Neuron (in vitro differentiated cells): ENCODE measurements around the gene MCL1.

Experiments
- H2AFZ ChIP-seq: one replicate; pipeline ENCODE4 v1.6.1; 2013; ENCODE audit warnings: low read depth, mild to moderate bottlenecking, inconsistent platforms, low read length, moderate library complexity
- H3K27me3 ChIP-seq: one replicate; pipeline ENCODE4 v1.6.1; 2013; ENCODE audit warnings: low read length; ENCODE audit not compliant: insufficient read depth
- H3K36me3 ChIP-seq: one replicate; pipeline ENCODE4 v1.6.1; 2013; ENCODE audit warnings: low read length; ENCODE audit not compliant: insufficient read depth
- H3K4me1 ChIP-seq: one replicate; pipeline ENCODE4 v1.6.1; 2013; ENCODE audit warnings: low read length; ENCODE audit not compliant: insufficient read depth
- H3K4me3 ChIP-seq: 2 replicates; pipeline ENCODE4 v1.5.1; 2013; ENCODE audit warnings: mild to moderate bottlenecking, low read length, moderate library complexity
- H3K9me3 ChIP-seq: one replicate; pipeline ENCODE4 v1.6.1; 2013; ENCODE audit warnings: low read length

The MCL1 gene

DNA sequence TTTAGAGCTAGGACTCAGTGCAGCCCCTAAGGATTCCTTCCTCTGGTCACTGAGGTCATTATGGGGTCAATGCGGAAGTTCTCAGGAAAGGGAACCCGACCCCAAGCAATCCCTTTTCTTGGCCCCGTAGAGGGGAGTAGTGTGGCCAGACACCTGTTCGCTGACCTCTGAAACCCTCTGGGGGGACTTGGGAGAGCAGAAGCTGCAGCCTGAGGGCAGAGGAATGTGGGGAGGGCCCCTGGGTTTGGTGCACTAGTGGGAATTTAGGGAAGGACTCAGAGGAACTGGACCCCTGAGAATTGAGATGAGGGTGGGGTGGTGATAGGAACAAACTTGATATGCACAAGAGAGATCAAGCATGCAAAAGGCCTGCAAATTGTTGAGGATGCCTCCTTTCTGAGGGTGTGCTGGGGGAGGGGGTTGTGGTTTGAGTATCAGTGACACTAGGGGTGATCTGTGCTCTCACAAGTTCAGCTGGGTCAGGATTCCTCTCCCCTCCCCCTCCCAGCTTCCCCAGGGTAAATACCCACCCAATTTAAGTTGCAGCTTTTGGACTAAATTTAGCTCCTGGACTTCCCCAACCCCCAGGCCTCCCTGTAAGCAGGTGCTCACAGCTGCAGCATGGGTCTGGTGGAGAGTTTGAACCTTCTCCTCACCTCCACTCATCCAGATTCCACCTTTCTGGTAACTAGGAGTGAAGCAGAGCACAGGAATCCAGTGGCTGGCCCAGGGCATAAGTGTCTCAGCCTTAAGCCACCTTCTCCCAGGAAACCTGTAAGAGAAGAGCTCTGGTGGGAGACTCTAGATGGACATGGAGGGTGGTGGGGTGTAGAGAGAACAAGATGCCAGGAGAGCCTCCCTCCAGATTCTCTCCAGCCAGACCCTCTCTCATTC is 16.7 kb downstream of the MCL1 start:
- H3K4me1 ChIP-seq: peaks cover 46% of the 10 kb centered on the region

DNA sequence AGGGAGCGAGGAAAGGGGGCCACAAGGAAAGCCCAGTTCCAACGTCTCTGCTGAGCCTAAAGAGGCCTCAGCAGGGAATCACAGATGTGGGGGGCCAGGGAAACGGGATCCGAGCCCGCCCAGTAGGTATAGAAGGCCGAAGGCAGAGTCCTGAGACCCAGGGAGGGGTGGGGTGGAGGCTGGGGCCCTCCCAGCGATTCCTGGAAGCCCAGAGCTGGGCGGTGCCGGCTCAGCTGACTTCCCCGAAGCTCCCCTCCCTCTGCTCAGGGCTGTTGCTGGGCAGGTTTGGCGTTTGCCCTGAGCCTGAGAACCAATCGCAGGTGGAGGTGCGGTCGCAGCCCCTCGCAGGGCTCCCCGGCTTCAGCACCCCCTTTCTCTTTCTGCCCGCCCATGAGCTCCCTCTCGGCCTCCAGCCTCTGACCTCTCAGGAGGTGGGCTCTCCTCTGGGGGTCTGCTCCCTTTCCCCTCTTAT is 17.4 kb downstream of the MCL1 start:
- H3K9me3 ChIP-seq: no peaks in the 10 kb centered on the region
- no peaks in the 10 kb centered on the region for H3K27me3 ChIP-seq
- H3K4me3 ChIP-seq: peak overlapping the region; percentile 62
- peaks cover 39% of the 10 kb centered on the region for H3K4me1 ChIP-seq
- no peaks in the 10 kb centered on the region for H3K36me3 ChIP-seq
- H2AFZ ChIP-seq: no peak overlapping the region

More for the DNA sequence above, 16.7 kb downstream of the MCL1 start:
- H2AFZ ChIP-seq: no peak overlapping the region
- no peaks in the 10 kb centered on the region for H3K9me3 ChIP-seq
- H3K27me3 ChIP-seq: no peaks in the 10 kb centered on the region
- no peaks in the 10 kb centered on the region for H3K36me3 ChIP-seq
- peak overlapping the region; percentile 62 for H3K4me3 ChIP-seq

DNA sequence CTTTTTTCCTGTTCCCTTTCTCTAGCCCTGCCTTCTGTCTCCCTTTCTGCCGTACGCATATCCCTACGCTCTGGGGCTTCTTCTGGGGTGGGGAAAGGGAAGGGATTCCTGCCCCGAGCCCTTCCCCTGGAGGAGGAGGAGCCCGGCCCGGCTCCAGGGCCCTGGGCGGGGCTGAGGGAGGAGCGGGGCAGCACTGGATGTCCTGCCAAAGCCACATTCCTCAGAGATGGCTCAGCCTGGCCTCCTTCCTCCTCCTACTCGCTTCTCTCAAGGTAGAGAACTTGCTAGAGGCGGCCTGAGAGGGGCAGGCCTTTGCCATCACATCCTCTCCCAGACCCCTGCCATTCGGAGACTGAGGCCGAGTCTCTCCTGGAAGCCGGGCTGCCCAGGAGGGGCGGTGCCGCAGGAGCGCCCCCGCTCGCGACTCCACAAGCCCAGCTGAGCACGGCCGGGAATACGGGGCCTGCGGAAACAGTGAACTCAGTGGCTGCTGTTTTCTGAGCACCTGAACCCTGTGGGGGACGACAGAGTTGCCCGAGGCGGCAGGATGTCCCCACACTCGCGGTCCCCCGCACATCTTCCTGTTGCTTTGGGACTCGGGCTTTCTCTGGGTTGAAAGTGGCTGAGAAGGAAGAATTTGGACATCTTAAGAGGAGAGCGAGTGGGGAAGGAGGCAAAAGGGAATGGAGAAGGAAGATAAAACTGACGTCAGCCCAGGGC is 18.0 kb downstream of the MCL1 start:
- H3K4me3 ChIP-seq: peak overlapping the region; percentile 62

DNA sequence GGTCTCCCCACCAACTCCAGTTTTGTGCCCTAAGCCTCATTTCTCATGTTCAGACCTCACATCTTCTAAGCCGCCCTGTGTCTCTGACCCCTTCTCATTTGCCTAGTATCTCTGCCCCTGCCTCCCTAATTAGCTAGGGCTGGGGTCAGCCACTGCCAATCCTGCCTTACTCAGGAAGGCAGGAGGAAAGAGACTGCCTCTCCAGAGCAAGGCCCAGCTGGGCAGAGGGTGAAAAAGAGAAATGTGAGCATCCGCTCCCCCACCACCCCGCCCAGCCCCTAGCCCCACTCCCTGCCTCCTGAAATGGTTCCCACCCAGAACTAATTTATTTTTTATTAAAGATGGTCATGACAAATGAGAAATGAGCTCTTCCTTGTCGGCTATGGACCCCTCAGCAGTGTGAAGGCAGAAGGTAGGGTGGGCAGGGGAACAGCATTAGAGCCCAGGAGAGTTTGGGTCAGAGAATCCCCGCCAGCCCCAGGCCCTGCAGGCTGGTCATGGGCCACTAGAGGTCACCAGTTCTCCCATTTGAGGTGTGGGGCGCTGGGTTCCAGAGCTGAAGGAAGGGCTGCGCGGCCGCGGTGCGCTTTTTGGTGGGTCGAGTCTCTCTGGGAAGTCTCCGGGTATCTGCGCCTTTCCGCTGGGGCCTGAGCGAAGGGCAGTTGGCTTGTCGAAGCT is 18.7 kb downstream of the MCL1 start:
- no peaks in the 10 kb centered on the region for H3K27me3 ChIP-seq
- peaks cover 32% of the 10 kb centered on the region for H3K4me1 ChIP-seq
- peaks cover under 1% of the 10 kb centered on the region for H3K36me3 ChIP-seq
- peak overlapping the region; percentile 62 for H3K4me3 ChIP-seq
- H3K9me3 ChIP-seq: no peaks in the 10 kb centered on the region
- H2AFZ ChIP-seq: no peak overlapping the region

More for the DNA sequence above, 18.0 kb downstream of the MCL1 start:
- H3K36me3 ChIP-seq: no peaks in the 10 kb centered on the region
- peaks cover 33% of the 10 kb centered on the region for H3K4me1 ChIP-seq
- no peaks in the 10 kb centered on the region for H3K27me3 ChIP-seq
- H2AFZ ChIP-seq: no peak overlapping the region
- no peaks in the 10 kb centered on the region for H3K9me3 ChIP-seq

DNA sequence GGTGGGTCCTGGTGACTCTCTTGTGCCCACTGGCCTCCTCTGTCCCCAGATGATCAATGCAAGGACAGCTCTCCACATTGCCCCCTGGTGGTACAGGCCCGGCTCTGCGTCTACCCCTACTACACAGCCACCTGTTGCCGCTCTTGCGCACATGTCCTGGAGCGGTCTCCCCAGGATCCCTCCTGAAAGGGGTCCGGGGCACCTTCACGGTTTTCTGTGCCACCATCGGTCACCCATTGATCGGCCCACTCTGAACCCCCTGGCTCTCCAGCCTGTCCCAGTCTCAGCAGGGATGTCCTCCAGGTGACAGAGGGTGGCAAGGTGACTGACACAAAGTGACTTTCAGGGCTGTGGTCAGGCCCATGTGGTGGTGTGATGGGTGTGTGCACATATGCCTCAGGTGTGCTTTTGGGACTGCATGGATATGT is 19.4 kb downstream of the MCL1 start:
- Histone ChIP-seq H3K36me3 (peaks cover 3% of the 10 kb centered on the region), H3K4me3 (peak overlapping the region; percentile 62), H2AFZ (no peak overlapping the region)

DNA sequence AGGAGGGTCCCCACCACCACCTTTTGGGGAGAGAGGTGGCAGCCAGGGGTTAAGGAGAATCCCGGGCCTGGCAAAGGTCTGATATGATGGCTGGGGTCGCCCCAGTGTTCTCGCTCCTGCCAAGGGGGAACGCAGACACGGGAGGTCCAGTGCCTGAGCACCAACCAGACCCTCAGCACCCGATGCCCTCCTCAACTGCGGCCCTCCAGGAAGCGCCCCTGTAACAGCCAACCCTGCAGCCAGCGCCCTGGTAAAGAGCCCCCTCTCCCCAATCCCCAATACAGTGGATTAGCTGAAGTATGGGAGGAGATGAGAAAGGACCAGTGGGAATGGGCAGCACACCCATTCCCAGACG is 19.8 kb downstream of the MCL1 start:
- no peaks in the 10 kb centered on the region for H3K9me3 ChIP-seq
- H3K4me3 ChIP-seq: no peak overlapping the region
- no peak overlapping the region for H2AFZ ChIP-seq
- H3K27me3 ChIP-seq: no peaks in the 10 kb centered on the region
- H3K36me3 ChIP-seq: peaks cover 3% of the 10 kb centered on the region
- peaks cover 32% of the 10 kb centered on the region for H3K4me1 ChIP-seq

More for the DNA sequence above, 19.4 kb downstream of the MCL1 start:
- Histone ChIP-seq H3K27me3 (no peaks in the 10 kb centered on the region), H3K4me1 (peaks cover 32% of the 10 kb centered on the region), H3K9me3 (no peaks in the 10 kb centered on the region)

DNA sequence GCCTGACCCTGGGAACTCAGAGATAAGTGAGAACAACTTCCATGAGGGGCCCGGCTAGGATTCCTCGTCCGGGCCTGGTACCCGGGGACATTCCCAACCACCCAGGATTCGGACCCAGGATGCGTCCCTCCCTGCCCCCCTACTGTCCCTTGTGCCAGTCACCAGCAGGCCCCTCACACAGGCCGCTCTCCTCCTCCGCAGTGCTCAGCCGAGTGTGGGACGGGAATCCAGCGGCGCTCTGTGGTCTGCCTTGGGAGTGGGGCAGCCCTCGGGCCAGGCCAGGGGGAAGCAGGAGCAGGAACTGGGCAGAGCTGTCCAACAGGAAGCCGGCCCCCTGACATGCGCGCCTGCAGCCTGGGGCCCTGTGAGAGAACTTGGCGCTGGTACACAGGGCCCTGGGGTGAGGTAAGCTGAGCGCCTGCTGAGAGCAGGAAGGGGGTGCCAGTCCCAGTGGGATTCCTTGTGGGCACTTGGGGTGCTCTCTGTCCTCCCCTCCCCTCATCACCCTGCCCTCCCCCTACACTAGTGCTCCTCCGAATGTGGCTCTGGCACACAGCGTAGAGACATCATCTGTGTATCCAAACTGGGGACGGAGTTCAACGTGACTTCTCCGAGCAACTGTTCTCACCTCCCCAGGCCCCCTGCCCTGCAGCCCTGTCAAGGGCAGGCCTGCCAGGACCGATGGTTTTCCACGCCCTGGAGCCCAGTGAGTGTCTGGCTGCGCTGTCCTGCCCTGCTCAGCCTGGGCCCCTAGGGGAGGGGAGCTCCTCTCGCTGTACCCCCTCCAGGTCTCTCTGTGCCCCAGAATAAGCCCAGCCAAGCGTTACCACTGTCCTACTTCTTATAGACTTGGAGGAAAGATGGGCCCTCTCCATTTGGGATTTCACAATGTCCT is 20.4 kb downstream of the MCL1 start:
- Histone ChIP-seq H3K4me3 (no peak overlapping the region), H3K27me3 (no peaks in the 10 kb centered on the region), H3K9me3 (no peaks in the 10 kb centered on the region), H3K36me3 (peaks cover 3% of the 10 kb centered on the region), H3K4me1 (peaks cover 31% of the 10 kb centered on the region), H2AFZ (no peak overlapping the region)

DNA sequence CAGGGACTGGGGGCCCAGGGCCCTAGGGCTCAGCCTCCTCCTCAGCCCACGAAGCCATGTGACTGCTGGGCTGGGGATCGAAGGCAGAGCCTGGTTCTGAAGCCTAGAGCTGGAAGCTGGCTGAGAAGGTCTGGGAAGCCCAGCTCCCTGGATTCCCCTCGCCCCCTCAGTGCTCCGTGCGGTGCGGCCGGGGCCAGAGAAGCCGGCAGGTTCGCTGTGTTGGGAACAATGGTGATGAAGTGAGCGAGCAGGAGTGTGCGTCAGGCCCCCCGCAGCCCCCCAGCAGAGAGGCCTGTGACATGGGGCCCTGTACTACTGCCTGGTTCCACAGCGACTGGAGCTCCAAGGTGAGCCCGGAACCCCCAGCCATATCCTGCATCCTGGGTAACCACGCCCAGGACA is 21.1 kb downstream of the MCL1 start:
- no peaks in the 10 kb centered on the region for H3K27me3 ChIP-seq
- H3K4me1 ChIP-seq: peaks cover 24% of the 10 kb centered on the region
- H3K9me3 ChIP-seq: no peaks in the 10 kb centered on the region
- no peak overlapping the region for H3K4me3 ChIP-seq
- peaks cover 3% of the 10 kb centered on the region for H3K36me3 ChIP-seq
- H2AFZ ChIP-seq: no peak overlapping the region

DNA sequence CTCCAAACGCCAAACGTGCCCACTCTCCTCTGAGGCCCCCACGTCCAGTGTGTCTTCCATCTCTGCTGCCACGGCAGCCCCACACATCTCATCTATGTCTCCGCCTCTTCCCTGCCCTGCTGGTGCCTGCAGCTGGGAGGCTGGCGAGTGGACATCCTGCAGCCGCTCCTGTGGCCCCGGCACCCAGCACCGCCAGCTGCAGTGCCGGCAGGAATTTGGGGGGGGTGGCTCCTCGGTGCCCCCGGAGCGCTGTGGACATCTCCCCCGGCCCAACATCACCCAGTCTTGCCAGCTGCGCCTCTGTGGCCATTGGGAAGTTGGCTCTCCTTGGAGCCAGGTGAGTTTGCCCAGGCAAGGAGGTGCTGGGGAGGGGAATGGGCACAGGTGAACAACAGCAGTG is 21.6 kb downstream of the MCL1 start:
- Histone ChIP-seq H3K27me3 (no peaks in the 10 kb centered on the region), H3K9me3 (no peaks in the 10 kb centered on the region), H2AFZ (no peak overlapping the region), H3K4me3 (no peak overlapping the region), H3K4me1 (peaks cover 19% of the 10 kb centered on the region), H3K36me3 (peaks cover 3% of the 10 kb centered on the region)

DNA sequence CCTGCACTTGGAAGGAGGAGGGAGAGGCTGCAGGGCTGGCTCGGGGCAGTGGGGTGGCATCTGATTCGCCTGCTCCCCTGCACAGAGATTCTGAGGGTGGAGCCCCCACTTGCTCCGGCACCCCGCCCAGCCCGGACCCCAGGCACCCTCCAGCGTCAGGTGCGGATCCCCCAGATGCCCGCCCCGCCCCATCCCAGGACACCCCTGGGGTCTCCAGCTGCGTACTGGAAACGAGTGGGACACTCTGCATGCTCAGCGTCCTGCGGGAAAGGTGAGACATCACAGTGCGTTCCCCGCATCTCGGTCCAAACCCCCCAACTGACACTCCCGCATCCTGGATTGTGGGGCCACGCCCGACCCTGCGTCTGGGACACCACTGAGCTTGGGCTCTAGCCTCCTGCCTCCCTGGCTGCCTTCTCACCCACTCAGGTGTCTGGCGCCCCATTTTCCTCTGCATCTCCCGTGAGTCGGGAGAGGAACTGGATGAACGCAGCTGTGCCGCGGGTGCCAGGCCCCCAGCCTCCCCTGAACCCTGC is 22.3 kb downstream of the MCL1 start:
- H3K27me3 ChIP-seq: no peaks in the 10 kb centered on the region
- H3K4me3 ChIP-seq: no peak overlapping the region
- no peak overlapping the region for H2AFZ ChIP-seq
- no peaks in the 10 kb centered on the region for H3K9me3 ChIP-seq
- peaks cover 12% of the 10 kb centered on the region for H3K4me1 ChIP-seq
- H3K36me3 ChIP-seq: peaks cover 3% of the 10 kb centered on the region

DNA sequence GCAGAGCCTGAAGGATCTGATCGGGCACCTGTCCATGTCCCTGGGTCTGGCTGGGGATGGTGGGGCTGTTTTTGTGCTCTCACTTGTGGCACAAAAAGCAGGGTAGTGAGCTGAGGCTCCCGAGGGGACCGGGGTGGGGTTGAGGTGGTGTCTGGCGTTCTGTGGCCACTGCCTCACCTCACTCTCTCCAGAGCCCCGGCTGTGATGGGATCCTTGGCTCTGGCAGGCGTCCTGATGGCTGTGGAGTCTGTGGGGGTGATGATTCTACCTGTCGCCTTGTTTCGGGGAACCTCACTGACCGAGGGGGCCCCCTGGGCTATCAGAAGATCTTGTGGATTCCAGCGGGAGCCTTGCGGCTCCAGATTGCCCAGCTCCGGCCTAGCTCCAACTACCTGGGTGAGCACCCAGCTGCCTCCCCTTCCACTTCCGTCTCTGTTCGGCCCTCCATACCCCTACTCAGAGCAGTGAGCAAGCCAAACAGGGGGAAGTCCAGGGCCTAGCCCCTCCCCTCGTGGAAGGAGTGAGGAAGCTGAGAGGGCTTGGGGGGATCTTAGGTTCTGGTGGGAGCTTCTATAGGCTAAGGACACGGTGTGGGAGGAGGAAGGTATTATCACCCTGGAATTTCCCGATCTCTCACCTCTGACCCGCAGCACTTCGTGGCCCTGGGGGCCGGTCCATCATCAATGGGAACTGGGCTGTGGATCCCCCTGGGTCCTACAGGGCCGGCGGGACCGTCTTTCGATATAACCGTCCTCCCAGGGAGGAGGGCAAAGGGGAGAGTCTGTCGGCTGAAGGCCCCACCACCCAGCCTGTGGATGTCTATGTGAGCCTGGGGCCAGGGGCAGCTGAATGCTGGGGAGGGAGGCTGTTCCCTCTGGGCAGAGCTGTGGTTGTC is 23.2 kb downstream of the MCL1 start:
- no peak overlapping the region for H3K4me3 ChIP-seq
- no peaks in the 10 kb centered on the region for H3K27me3 ChIP-seq
- no peak overlapping the region for H2AFZ ChIP-seq
- H3K4me1 ChIP-seq: peaks cover 12% of the 10 kb centered on the region
- no peaks in the 10 kb centered on the region for H3K9me3 ChIP-seq
- H3K36me3 ChIP-seq: peaks cover 3% of the 10 kb centered on the region
